DOHH2 (cell line): Measurements from ENCODE around the gene SMARCC1.

Experiments used
- H3F3A ChIP-seq: fragments of 200-600 bp; sonication (generic), shearing (Covaris generic); 2 replicates; pipeline ENCODE4 v1.6.0; 2016; ENCODE audit warnings: antibody characterized with exemption, mild to moderate bottlenecking; ENCODE audit not compliant: control insufficient read depth, insufficient read depth
- H3K27ac ChIP-seq: fragments of 200-600 bp; sonication (generic); 2 replicates; pipeline ENCODE4 v1.5.1; 2014; ENCODE audit warnings: low read depth, mild to moderate bottlenecking, low read length, moderate library complexity
- H3K27me3 ChIP-seq: fragments of 200-600 bp; sonication (generic); 2 replicates; pipeline ENCODE4 v1.6.1; 2014; ENCODE audit warnings: mild to moderate bottlenecking, low read length, mixed read lengths; ENCODE audit not compliant: control insufficient read depth
- H3K36me3 ChIP-seq: fragments of 200-600 bp; sonication (generic); 2 replicates; pipeline ENCODE4 v1.6.1; 2014; ENCODE audit warnings: mild to moderate bottlenecking, low read length, moderate library complexity, mixed read lengths; ENCODE audit not compliant: control insufficient read depth
- H3K4me1 ChIP-seq: fragments of 200-600 bp; sonication (generic); 2 replicates; pipeline ENCODE4 v1.6.1; 2014; ENCODE audit warnings: mild to moderate bottlenecking, low read length, mixed read lengths; ENCODE audit not compliant: control insufficient read depth
- H3K4me2 ChIP-seq: fragments of 200-600 bp; sonication (generic); 2 replicates; pipeline ENCODE4 v1.6.0; 2014; ENCODE audit warnings: mild to moderate bottlenecking, low read length, moderate library complexity
- H3K4me3 ChIP-seq: fragments of 200-600 bp; sonication (generic); 2 replicates; pipeline ENCODE4 v1.5.1; 2014; ENCODE audit warnings: mild to moderate bottlenecking, low read length, mixed read lengths
- H3K79me2 ChIP-seq: fragments of 200-600 bp; sonication (generic); 2 replicates; pipeline ENCODE4 v1.6.1; 2014; ENCODE audit warnings: mild to moderate bottlenecking, low read length, mixed read lengths; ENCODE audit not compliant: control insufficient read depth
- H3K9me2 ChIP-seq: fragments of 200-600 bp; sonication (generic); replicated peaks from 2 replicates; pipeline ENCODE4 v1.6.1; 2014; ENCODE audit warnings: mild to moderate bottlenecking, low read length, mixed read lengths; ENCODE audit not compliant: control insufficient read depth
- H3K9me3 ChIP-seq: fragments of 200-600 bp; sonication (generic); 2 replicates; pipeline ENCODE4 v1.6.1; 2014; ENCODE audit warnings: antibody characterized with exemption, low read length, mixed read lengths; ENCODE audit not compliant: control insufficient read depth, insufficient read depth
- H4K20me1 ChIP-seq: fragments of 200-600 bp; sonication (generic); 2 replicates; pipeline ENCODE4 v1.6.0; 2014; ENCODE audit warnings: low read depth, mild to moderate bottlenecking, antibody characterized with exemption, low read length, moderate library complexity; ENCODE audit not compliant: control insufficient read depth, insufficient read depth
- CTCF ChIP-seq: fragments of 200-600 bp; sonication (generic); IDR thresholded peaks from one replicate; pipeline ENCODE4 v1.5.1; 2014; ENCODE audit warnings: antibody characterized with exemption, mild to moderate bottlenecking, low read depth, low read length; ENCODE audit not compliant: poor library complexity, severe bottlenecking
- EZH2phosphoT487 ChIP-seq: fragments of 200-600 bp; sonication (generic); IDR thresholded peaks from 2 replicates; pipeline ENCODE4 v1.6.1; 2017; ENCODE audit warnings: borderline replicate concordance, mild to moderate bottlenecking, antibody characterized with exemption, low read length, moderate library complexity, mixed read lengths

The SMARCC1 gene

GRCh38 chr3:47594792-47595191 is 186.9 kb downstream of the SMARCC1 start:
- Histone ChIP-seq H3K36me3 (peaks cover 65% of the 10 kb centered on the region), H3K9me2 (no peaks in the 10 kb centered on the region), H3K27me3 (no peaks in the 10 kb centered on the region), H4K20me1 (no peaks in the 10 kb centered on the region), H3K4me3 (no peak overlapping the region), H3K4me1 (no peaks in the 10 kb centered on the region), H3F3A (no peaks in the 10 kb centered on the region), H3K27ac (no peak overlapping the region), H3K79me2 (no peaks in the 10 kb centered on the region), H3K9me3 (no peaks in the 10 kb centered on the region), H3K4me2 (no peak overlapping the region)
- TF ChIP-seq EZH2phosphoT487: no peak
- no peak for TF ChIP-seq CTCF

- no peaks in the 10 kb centered on the region for H3K27me3 ChIP-seq
- no peaks in the 10 kb centered on the region for H3F3A ChIP-seq
- H3K36me3 ChIP-seq: peaks cover 69% of the 10 kb centered on the region
- H3K4me1 ChIP-seq: no peaks in the 10 kb centered on the region
- no peak overlapping the region for H3K4me2 ChIP-seq
- no peak overlapping the region for H3K4me3 ChIP-seq
- H3K79me2 ChIP-seq: no peaks in the 10 kb centered on the region
- H3K9me2 ChIP-seq: no peaks in the 10 kb centered on the region
- no peaks in the 10 kb centered on the region for H4K20me1 ChIP-seq
- no peaks in the 10 kb centered on the region for H3K9me3 ChIP-seq
- no peak overlapping the region for H3K27ac ChIP-seq
- TF ChIP-seq CTCF (no peak), EZH2phosphoT487 (no peak)
Observed at GRCh38 chr3:47592066-47592795, 189.5 kb downstream of the SMARCC1 start.

GRCh38 chr3:47590216-47590615 is 191.5 kb downstream of the SMARCC1 start:
- Histone ChIP-seq H3K4me2 (no peak overlapping the region), H3K9me3 (no peaks in the 10 kb centered on the region), H3K27ac (no peak overlapping the region), H3K9me2 (no peaks in the 10 kb centered on the region), H3F3A (0 out of 2 replicates have a peak, but pooled peaks cover 4% of the 10 kb centered on the region), H3K27me3 (no peaks in the 10 kb centered on the region), H3K4me3 (no peak overlapping the region), H4K20me1 (no peaks in the 10 kb centered on the region), H3K4me1 (no peaks in the 10 kb centered on the region), H3K36me3 (peaks cover 86% of the 10 kb centered on the region), H3K79me2 (no peaks in the 10 kb centered on the region)
- TF ChIP-seq EZH2phosphoT487 (no peak), CTCF (no peak)
